Activated naive CD4-positive, alpha-beta T cell (primary cell): ENCODE measurements around the gene SCMH1.

Experiments used
- DNase-seq, 4 experiments: peaks; one replicate each; lab custom pipeline; 2025; lab: John Stamatoyannopoulos, UW

The SCMH1 gene

GRCh38 chr1:41024953-41025352 is 217.2 kb downstream of the SCMH1 start:
- DNase-seq, result no peak

DNA sequence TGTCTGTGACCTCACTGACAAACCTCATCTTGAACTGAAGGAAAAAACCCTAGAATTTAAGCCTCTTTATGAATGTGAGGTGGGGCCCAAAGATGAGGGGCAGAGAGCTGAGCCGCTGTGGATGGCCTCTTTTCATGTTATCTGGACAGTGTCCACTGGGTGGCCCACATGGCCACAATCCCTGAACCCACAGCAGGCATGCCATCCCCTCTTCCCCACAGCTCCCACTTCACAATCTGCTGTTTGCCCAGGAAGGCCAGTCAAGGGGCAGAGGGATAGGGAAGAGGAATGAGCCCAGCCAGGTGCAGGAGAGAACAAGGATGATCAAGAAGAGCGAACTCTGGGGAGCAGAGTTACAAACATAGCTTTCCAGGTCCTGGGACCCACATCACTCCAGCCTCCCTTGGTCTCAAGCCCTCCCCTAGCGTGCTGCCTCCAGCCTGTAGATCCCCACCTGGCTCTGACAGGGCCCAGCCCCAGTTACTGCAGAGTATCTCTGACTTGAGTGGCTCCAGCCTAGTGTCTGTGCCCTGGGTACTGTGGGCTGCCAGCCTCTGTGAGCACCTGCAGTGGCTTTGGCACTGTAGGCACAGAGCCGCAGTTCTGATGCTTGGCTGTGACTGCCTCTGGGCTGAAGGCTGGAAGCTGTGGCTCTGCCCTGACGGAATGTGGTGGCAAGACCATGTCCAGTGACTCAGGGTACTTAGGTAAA is 218.7 kb downstream of the SCMH1 start:
- DNase-seq, result no peak

GRCh38 chr1:41022424-41022823 is 219.7 kb downstream of the SCMH1 start:
- no peak for DNase-seq

- no peak for DNase-seq
Observed at GRCh38 chr1:41021526-41022308, 220.4 kb downstream of the SCMH1 start, which contains the start of gene SLFNL1. Gene SLFNL1 (minus strand): TSS chr1:41021725. CDS start chr1:41020660, 1,065 bp downstream.

GRCh38 chr1:41020654-41021053 is 221.5 kb downstream of the SCMH1 start:
- no peak for DNase-seq

GRCh38 chr1:41020109-41020576 is 222.0 kb downstream of the SCMH1 start:
- DNase-seq, result no peak

DNA sequence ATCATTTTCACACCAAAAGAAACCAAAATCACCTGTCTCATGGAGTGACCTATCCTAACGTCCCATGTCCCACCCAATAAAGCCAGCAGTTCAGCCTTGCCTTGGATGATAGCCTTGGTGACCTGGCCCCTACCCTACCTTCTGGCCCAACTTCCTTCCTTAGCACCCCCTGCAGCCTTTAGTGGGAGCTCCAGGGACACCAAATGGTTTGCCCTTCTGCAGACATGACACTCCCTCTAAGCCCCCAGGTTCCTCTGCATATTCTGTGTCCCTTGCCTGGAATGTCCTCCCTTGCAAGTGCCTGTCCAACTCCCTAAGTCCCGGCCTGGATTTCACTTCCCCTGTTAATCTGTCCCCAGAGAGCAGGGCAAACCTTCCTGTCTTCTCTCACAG is 222.8 kb downstream of the SCMH1 start:
- no peak for DNase-seq

DNA sequence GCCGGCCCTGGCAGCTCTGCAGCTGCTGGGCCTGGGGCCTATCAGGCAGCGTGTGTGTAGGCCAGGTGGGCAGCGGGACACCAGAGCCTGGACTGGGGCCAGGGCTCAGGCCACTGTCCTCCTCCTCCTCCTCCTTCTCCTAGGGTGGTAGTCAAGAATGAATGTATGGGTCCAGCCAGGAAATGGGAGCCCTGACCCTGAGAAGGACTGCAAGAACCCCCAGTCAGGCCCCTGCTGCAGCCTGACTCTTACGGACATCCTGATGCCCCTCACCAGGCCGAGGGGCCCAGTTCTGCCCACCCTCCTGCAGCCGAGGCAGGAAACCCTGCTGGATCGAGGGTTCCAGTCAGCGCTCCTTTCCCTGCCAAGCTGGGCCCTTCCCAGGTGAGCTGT is 224.1 kb downstream of the SCMH1 start:
- no peak for DNase-seq

DNA sequence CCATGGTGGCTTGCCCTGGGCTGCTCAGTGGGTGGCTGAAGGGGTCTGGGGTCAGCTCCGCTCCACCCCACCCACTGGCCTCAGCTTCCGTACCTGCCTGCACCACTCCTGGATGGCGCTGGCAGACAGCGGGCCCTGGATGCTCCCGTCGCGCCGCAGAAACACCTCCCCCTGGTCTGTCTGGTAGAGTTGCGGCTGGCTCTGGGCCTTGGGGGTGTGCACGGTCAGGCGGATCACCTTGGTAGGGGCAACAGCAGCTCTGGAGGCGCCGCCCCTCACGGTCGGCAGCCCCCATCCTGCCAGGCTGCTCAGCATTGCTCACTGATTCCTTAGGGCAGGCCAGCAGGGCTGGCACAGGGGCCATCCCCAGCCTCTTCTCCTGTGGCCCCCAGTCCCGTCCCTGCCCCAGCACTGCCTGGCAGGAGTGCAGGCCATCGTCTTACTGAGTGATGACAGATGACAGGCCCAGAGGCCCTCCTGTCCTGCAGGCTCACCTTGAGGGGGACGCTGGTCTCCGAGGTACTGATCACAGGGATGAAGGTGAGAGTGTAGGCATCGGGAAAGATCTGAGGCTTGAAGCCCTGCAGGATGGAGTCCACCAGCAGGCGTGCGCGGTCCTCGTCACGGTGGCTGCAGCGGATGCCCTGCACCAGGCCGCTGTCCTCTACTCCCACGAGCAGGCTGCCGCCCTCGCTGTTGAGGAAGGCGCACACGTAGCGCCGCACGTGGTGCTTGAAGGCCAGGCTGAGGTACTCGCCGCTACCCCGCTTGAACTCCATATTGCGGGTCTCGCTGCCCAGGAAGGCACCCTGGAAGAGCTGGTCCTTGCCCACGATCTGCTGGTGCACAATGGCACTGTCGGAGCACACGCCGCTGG is 224.7 kb downstream of the SCMH1 start:
- DNase-seq, result no peak

DNA sequence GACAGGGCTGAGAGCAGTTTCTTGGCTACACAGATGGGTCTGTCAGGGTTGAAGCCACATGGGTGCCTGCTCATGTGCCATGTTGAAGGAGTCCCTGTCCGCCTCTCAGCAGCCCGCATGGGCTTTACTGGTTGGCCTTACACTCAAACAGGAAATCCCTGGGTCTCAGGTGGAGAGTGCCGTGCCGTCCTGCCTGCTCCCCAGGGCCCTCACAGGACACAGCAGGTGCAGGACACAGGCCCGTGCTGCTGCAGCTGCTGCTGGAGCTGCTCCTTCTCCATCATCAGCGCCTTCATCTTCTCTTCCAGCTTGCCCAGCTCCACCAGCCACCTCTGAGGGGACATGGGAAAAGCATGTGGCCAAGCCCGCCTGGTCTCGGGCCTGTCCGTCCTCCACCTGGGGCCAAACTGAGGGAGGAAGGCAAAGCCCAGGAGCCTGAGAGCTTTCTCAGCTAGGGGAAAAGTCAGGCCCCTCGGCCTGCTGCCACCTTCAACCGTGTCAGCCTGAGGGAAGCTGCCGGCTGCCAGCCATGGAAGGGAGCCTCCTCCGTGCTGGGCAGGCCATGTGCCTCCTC is 226.1 kb downstream of the SCMH1 start:
- no peak for DNase-seq

DNA sequence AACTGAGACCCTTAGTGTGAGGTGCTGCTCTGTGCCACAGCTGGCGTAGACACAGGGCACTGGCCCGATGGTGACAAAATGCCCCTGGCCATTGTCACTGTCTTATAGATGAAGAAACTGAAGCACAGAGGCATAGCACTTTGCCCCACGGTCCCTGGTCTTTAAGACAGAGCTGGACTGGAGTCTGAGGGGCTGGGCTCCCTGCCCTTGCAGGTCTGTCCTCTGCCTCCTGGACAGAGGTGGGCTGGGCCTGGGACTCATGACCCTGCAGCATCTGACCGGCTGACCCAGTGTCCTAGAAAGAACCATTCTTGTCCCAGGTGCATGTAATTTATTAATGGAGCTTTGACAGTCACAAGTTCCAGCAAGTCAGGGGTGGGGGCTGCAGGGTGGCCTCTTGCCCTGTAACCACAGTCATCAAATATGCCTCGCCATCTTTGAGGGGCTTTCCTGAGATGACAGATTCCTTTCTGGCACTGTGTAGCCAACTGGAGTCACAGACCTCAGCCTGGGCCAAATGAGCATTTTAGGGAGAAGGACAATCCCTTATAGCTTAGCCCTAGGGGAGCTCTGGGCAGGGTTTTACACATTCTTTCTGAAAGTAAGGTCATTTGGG is 226.7 kb downstream of the SCMH1 start:
- DNase-seq, result no peak

DNA sequence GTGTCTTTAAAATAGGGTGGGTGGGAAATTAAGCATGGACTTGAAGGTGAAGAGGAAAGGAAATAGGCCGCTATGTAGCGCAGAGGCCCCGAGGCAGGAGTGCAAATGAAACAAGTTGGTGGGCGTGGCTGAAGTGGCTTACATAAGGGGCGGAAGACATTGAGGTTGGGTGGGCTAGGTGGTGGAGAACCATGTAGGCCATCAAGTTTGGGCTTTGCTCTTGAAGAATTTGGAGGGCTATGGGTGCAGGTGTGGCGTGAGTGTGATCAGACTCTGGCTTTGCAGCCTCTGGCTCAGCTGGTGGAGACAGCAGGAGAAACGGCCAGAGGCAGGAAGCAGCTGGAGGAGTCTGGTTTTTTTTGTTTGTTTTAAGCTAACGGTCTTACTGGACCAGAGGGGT is 227.2 kb downstream of the SCMH1 start:
- no peak for DNase-seq

- no peak for DNase-seq
Observed at GRCh38 chr1:41013796-41014195, 228.3 kb downstream of the SCMH1 start.

- DNase-seq, result no peak
Observed at GRCh38 chr1:41013024-41013423, 229.1 kb downstream of the SCMH1 start.

GRCh38 chr1:41010345-41010744 is 231.8 kb downstream of the SCMH1 start:
- DNase-seq, result no peak

DNA sequence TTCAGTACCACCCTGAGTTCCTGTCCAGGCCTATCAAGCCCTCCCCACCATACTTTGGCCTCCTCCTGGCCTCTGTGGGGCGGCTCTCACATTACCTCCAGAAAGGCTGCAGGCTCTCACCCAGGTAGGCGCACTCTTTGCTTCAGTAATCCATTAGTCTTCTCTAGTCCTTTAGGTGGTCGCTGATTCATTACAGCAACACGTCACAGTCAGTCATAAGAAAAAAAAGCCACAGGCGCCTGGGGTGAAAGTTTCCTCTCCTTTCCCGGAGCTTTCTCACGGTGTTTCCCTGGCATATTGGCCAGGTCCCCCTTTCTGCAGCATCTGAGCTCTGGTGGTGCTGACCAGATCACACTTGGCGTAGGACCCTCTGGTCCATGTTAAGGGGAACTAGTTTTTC is 232.6 kb downstream of the SCMH1 start:
- no peak for DNase-seq

DNA sequence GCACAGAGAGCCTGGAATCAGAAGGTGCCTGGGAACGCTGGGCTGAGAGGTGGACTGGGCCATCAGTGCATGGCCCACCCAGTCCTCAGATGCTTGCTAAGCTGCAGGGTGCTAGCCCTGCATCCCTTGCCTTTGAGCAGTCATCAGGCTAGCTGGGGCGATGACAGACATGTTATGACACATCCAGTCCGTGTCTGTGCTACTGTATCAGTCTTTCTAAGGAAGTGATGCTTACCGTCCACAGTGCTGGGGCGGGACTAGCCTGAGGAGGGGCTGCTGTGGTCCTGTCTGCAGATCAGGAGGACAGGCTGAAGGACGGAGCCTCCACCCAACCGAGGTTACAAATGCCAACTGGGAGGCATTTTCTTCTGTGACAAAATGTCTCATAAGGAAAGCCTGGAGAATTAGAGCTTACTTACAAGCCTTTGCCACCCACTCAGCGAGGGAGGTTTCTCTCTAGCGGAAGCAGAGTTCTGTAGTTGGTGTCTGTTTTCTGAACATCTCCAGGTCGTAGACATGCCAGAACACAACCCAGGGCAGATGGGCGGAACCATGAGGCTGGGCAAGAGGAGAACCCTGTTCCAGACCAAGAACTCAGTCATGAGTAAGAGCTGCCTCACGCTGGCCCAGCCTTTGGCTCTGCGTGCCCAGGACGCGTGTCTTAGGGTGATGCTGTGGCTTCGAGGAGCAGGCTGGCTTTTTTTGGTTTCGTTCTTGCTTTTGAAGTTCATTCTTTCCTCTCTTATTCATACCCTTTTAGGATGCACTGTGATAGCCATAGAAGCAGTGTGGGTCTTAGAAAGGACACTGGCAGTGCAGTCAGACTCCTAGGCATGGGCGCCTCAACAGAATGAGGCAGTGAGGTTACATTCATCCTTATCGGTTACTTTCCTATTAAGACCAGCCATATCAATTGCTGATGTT is 234.9 kb downstream of the SCMH1 start:
- DNase-seq, result no peak

GRCh38 chr1:41005876-41006275 is 236.2 kb downstream of the SCMH1 start:
- no peak for DNase-seq

DNA sequence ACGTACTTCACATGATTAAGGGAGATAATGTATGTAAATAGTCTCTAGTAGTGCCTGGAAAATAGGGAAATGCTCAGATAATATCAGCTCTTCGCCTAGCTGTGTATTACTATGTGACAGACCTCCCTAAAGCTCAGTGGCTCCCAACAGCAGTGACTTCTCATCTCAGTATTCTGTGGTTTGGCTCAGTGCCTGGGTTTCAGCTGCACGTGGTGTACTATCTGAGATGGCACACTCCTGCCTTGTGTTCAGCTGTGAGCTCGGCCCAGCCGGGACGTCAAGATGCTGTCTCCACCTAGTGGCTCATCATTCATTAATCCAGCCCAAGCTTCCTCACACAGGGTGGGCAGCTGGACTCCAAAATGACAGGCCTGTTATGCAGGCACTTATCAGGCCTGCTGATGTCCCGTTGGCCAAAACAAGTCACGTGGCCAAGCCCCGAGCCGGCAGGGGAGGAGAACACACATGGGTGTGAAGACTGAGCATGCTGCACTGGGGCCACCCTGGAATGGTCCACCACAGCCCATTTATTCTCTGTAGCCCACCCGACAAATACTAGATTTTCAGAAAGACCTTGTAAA is 238.4 kb downstream of the SCMH1 start:
- DNase-seq, result peak in 2 of 4 experiments; percentile 69 to 75

- DNase-seq, result no peak
Observed at GRCh38 chr1:41003127-41003639, 238.9 kb downstream of the SCMH1 start.
